Loucy (cell line): ENCODE data around the gene LMOD1.

Experiments used
- EZH2phosphoT487 ChIP-seq: fragments of 200-600 bp; IDR thresholded peaks from 2 replicates; pipeline ENCODE4 v1.6.1; 2018; ENCODE audit warnings: antibody characterized with exemption, mild to moderate bottlenecking, moderate library complexity, borderline replicate concordance
- TF ChIP-seq, protein P1 (sequence below): fragments of 200-600 bp; sonication (generic); conservative IDR thresholded peaks from 2 replicates; pipeline ENCODE4 v1.5.1; 2014; ENCODE audit warnings: mild to moderate bottlenecking, antibody characterized with exemption, low read length

DNA sequence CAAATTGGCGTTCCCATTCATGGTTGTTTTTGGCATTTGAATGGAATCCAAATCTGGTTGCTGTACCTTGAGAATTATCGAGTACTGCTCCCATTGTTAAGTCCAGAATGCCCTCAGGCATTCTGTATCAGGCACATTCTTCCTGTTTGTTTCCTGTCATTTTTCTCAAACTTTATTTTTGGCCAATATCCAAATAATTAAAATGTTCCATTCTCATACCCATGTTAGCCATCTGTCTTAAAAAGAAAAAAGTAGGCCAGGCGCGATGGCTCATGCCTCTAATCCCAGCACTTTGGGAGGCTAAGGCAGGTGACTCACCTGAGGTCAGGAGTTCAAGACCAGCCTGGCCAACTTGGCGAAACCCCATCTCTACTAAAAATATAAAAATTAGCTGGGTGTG is 86.9 kb downstream of the LMOD1 start:
- TF ChIP-seq, protein P1, sequence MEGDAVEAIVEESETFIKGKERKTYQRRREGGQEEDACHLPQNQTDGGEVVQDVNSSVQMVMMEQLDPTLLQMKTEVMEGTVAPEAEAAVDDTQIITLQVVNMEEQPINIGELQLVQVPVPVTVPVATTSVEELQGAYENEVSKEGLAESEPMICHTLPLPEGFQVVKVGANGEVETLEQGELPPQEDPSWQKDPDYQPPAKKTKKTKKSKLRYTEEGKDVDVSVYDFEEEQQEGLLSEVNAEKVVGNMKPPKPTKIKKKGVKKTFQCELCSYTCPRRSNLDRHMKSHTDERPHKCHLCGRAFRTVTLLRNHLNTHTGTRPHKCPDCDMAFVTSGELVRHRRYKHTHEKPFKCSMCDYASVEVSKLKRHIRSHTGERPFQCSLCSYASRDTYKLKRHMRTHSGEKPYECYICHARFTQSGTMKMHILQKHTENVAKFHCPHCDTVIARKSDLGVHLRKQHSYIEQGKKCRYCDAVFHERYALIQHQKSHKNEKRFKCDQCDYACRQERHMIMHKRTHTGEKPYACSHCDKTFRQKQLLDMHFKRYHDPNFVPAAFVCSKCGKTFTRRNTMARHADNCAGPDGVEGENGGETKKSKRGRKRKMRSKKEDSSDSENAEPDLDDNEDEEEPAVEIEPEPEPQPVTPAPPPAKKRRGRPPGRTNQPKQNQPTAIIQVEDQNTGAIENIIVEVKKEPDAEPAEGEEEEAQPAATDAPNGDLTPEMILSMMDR = no peak
- TF ChIP-seq EZH2phosphoT487 = no peak
